ENCODE measurements around the gene SORBS2.

GRCh38 chr4:185554365-185555126 is 257.4 kb downstream of the SORBS2 start:
- TF ChIP-seq POU5F1 (IDR thresholded peaks at IDR 0.05; ENCODE audit: low read depth, low read length) (no peak), EZH2 (IDR thresholded peaks at IDR 0.05; ENCODE audit: low read depth, low read length, severe bottlenecking) (no peak), CTCF (IDR thresholded peaks at IDR 0.05; ENCODE audit: control extremely low read depth in 1 of 3, insufficient read depth in 1 of 3, low read depth in 1 of 3, low read length in 3 of 3) (no peak), USF2 (IDR thresholded peaks at IDR 0.05; ENCODE audit: low read length) (no peak), EP300 (IDR thresholded peaks at IDR 0.05; ENCODE audit: borderline replicate concordance in 1 of 2, low read depth in 2 of 2, low read length in 2 of 2) (no peak), CHD1 (IDR thresholded peaks at IDR 0.05; ENCODE audit: low read depth, low read length) (no peak), CHD7 (IDR thresholded peaks at IDR 0.05; ENCODE audit: insufficient replicate concordance, low read length) (no peak), ATF2 (IDR thresholded peaks at IDR 0.05; ENCODE audit: low read length) (no peak), ZNF274 (IDR thresholded peaks at IDR 0.05; ENCODE audit: borderline replicate concordance, extremely low read depth, low read length) (no peak)
